GM12878 (cell line): ENCODE data around the gene PRG2. TPM values are rescaled to one million over a fixed set of nuclear protein-coding genes. Genes with fewer than 3 reads are reported as not detected.

ENCODE experiments used
- ATAC-seq: fragments of 200-7000 bp; cut with Tn5 transposase; 3 replicates; pipeline ENCODE4 v1.9.1; 2020; ENCODE audit warnings: mild to moderate bottlenecking, moderate library complexity
- BruUV-seq: library from RNA; stranded (reverse); fragments of 400-500 nt; replicated peaks from 2 replicates; lab custom pipeline; 2021; lab: Mats Ljungman, UMichigan
- CTCF ChIA-PET: fragments of 300-600 bp; sonication (Branson Sonifier 250); formaldehyde crosslinking; extraction: SDS; loops from one replicate; lab custom pipeline; 2021; ENCODE audit warnings: inconsistent platforms; lab: Yijun Ruan, JAX
- POLR2A ChIA-PET: fragments of 350-600 bp; formaldehyde crosslinking; extraction: SDS; loops from one replicate; lab custom pipeline; 2021; ENCODE audit warnings: inconsistent platforms; lab: Charles Lee
- RAD21 ChIA-PET: fragments of 300-600 bp; sonication (Branson Sonifier 250); formaldehyde crosslinking; loops from one replicate; lab custom pipeline; 2023; ENCODE audit warnings: antibody characterized with exemption; ENCODE audit not compliant: unreplicated experiment; lab: Charles Lee
- SMC1A ChIA-PET: fragments of 300-600 bp; sonication (Branson Sonifier 250); formaldehyde crosslinking; loops from one replicate; lab custom pipeline; 2023; ENCODE audit not compliant: unreplicated experiment, uncharacterized antibody; lab: Charles Lee
- DNase-seq: peaks from one replicate; pipeline ENCODE4 v3.0.0-alpha.2; 2011; ENCODE audit warnings: low read depth, low spot score
- FAIRE-seq: peaks from 3 replicates; lab custom pipeline; 2011; peaks lifted over from hg19 to GRCh38; lab: Jason Lieb, UNC
- H2AFZ ChIP-seq: 2 replicates; pipeline ENCODE4 v1.6.0; 2011; ENCODE audit warnings: low read depth, low read length, control low read depth; ENCODE audit not compliant: control insufficient read depth
- H3K27ac ChIP-seq: 2 replicates; pipeline ENCODE4 v1.5.1; 2011; ENCODE audit warnings: control low read depth; ENCODE audit not compliant: control insufficient read depth, insufficient read depth
- H3K27me3 ChIP-seq, 2 experiments: replicated peaks in 1 of 2; 2 replicates each; pipeline versions ENCODE4 v1.6.0 to v1.6.1; 2011; ENCODE audit warnings: low read length in 1 of 2; ENCODE audit not compliant: control insufficient read depth in 2 of 2, insufficient read depth in 2 of 2
- H3K36me3 ChIP-seq, 2 experiments: 2 replicates each; pipeline ENCODE4 v1.5.1; 2011; ENCODE audit warnings: low read length in 1 of 2; ENCODE audit not compliant: control insufficient read depth in 2 of 2, insufficient read depth in 2 of 2
- H3K4me1 ChIP-seq: 2 replicates; pipeline ENCODE4 v1.6.1; 2011; ENCODE audit warnings: mild to moderate bottlenecking, low read length, moderate library complexity, mixed read lengths; ENCODE audit not compliant: control insufficient read depth, insufficient read depth
- H3K4me2 ChIP-seq: 2 replicates; pipeline ENCODE4 v1.6.0; 2011; ENCODE audit warnings: control low read depth; ENCODE audit not compliant: control insufficient read depth, insufficient read depth
- H3K4me3 ChIP-seq: fragments of 200-600 bp; sonication (generic); 2 replicates; pipeline ENCODE4 v1.5.1; 2016
- H3K79me2 ChIP-seq: 2 replicates; pipeline ENCODE4 v1.6.0; 2011; ENCODE audit warnings: low read length; ENCODE audit not compliant: control insufficient read depth, insufficient read depth
- H3K9ac ChIP-seq: 2 replicates; pipeline ENCODE4 v1.8.0; 2011; ENCODE audit warnings: low read length, control low read depth, mixed read lengths; ENCODE audit not compliant: control insufficient read depth, insufficient read depth
- H3K9me3 ChIP-seq: replicated peaks from 3 replicates; pipeline ENCODE4 v1.5.1; 2011; ENCODE audit warnings: mild to moderate bottlenecking, low read length; ENCODE audit not compliant: control insufficient read depth, insufficient read depth
- H4K20me1 ChIP-seq: 2 replicates; pipeline ENCODE4 v1.6.0; 2011; ENCODE audit not compliant: control insufficient read depth, insufficient read depth
- POLR2A ChIP-seq: IDR thresholded peaks from 2 replicates; pipeline ENCODE4 v1.6.1; 2011; ENCODE audit warnings: low read depth, mild to moderate bottlenecking, low read length
- SPI1 ChIP-seq: IDR thresholded peaks from 2 replicates; pipeline ENCODE4 v1.6.1; 2011; ENCODE audit warnings: low read depth, mild to moderate bottlenecking, low read length, moderate library complexity, borderline replicate concordance; ENCODE audit not compliant: insufficient read depth
- YBX1 ChIP-seq: fragments of 450-650 bp; IDR thresholded peaks from 2 replicates; pipeline ENCODE4 v1.6.1; 2016; ENCODE audit warnings: antibody characterized with exemption
- ZBTB11 ChIP-seq: fragments of 450-650 bp; formaldehyde crosslinking; IDR thresholded peaks from 2 replicates; pipeline ENCODE4 v1.5.0; 2022; ENCODE audit warnings: mild to moderate bottlenecking, missing genetic modification characterization
- WGBS: methylation state at CpG from one replicate; pipeline ENCODE4 v1.1.6; 2016; ENCODE audit warnings: low lambda C conversion rate; ENCODE audit not compliant: insufficient replicate concordance, insufficient coverage; ENCODE audit errors: missing lambda C conversion rate; 5-methylcytosine and 5-hydroxymethylcytosine counted together
- in situ Hi-C: fragments of 300-500 bp; cut with MboI; formaldehyde crosslinking; loops from 9 replicates; pipeline ENCODE4 v1.14.3; 2018; ENCODE audit warnings: mixed read lengths
- intact Hi-C: fragments of 100-400 bp; cut with micrococcal nuclease; formaldehyde crosslinking; loops from one replicate; pipeline ENCODE4 v1.14.2; 2022; ENCODE audit not compliant: unreplicated experiment
- polyA plus RNA-seq, 11 experiments: library from polyadenylated mRNA; depleted of rRNA in 4 of 11; unstranded in 6 of 11; stranded (reverse) in 5 of 11; fragments of >200 nt; fragmentation: Nextera tagmentation in 4 of 11; fragmentation: Illumina TruSeq in 1 of 11; extraction: Ambion mirVana in 4 of 11; extraction: Trizol in 1 of 11; gene quantifications; 1 replicate in 1 of 11; 2 replicates in 10 of 11; pipeline versions ENCODE4 v1.2.1 to v1.2.3, GENCODE V29; 2011 to 2016; ENCODE audit warnings: inconsistent platforms in 2 of 11, missing spikeins in 2 of 11, low read depth in 1 of 11
- total RNA-seq, 4 experiments: library from RNA; depleted of rRNA in 3 of 4; stranded (reverse); fragments of >200 nt in 3 of 4; fragmentation: Illumina TruSeq in 1 of 4; extraction: Trizol in 1 of 4; gene quantifications; 2 replicates each; pipeline versions ENCODE4 v1.2.1 to v1.2.3, GENCODE V29; 2013 to 2021

Gene PRG2
- total and polyA plus RNA-seq, 10 of the 15 experiments (the other 5 are each of a cell fraction or from before 2014, with no cell fraction given) = 0.10 to 1.7 (median 0.56) TPM; not detected in 2

- intact Hi-C loops = no loop called here
- H3K79me2 ChIP-seq = peaks cover 7% of the 10 kb centered on the region
These were observed 19.1 kb upstream of the PRG2 start for GRCh38 chr11:57409321-57410100.

More at GRCh38 chr11:57409321-57410100, 19.1 kb upstream of the PRG2 start:
- ChIA-PET SMC1A (interaction anchor here (0.6 to 1.8 kb wide), 4 partner anchors 8 to 74 kb away, joined by 3 to 5 read pairs (median 4); no protein-coding TSS in a partner anchor), POLR2A (no interaction called here), RAD21 (no interaction called here), CTCF (interaction anchor here (0.7 to 1.2 kb wide), 2 partner anchors 69 to 70 kb away, joined by 3 to 4 read pairs; no protein-coding TSS in a partner anchor)
- H2AFZ ChIP-seq = no peak overlapping the region
- BruUV-seq = no TSS peak
- no peak for DNase-seq
- in situ Hi-C loops = no loop called here
- no peak overlapping the region for H3K27ac ChIP-seq
- no peak overlapping the region for H3K9ac ChIP-seq
- no peaks in the 10 kb centered on the region for H4K20me1 ChIP-seq
- TF ChIP-seq YBX1 (no peak), ZBTB11 (no peak), POLR2A (peak; percentile 23; the same call in 1 of the 2 replicates), SPI1 (no peak)
- WGBS = 98% methylated on average over 18 of the region's 18 CpGs
- H3K27me3 ChIP-seq = no peaks in the 10 kb centered on the region
- peaks cover 22% of the 10 kb centered on the region for H3K4me1 ChIP-seq
- no peak for FAIRE-seq
- no peak for ATAC-seq
- peak overlapping the region; percentile 25; the same call in 1 of the 2 replicates for H3K4me2 ChIP-seq
- H3K4me3 ChIP-seq = no peak overlapping the region
- H3K9me3 ChIP-seq = no peaks in the 10 kb centered on the region
- H3K36me3 ChIP-seq = peaks cover 38 to 62% of the 10 kb centered on the region in 2 experiments
